A549 treated with Mapracorat at 1 μM for 4 hours (cell line): ENCODE measurements around the gene KMT2E. TPM values are rescaled to one million over a fixed set of nuclear protein-coding genes. Genes with fewer than 3 reads are reported as not detected.

Experiments used
- total RNA-seq: library from RNA; stranded (reverse); fragments of 200-300 nt; extraction: Qiagen RNA extraction; gene quantifications from 5 replicates; pipeline ENCODE4 v1.2.3, GENCODE V29; 2022

Gene KMT2E
- total RNA-seq, result 12.9 to 21.4 TPM (median 16.6 TPM) in 5 replicates

GRCh38 chr7:105013816-105014692 is at the start of gene KMT2E:
TSS of gene KMT2E (plus strand) at chr7:105014205. CDS start at chr7:105040953, 26,748 bp downstream.

